GM21528 (cell line): ENCODE measurements around the gene EME1.
"Not testable (repeated sequence)": the region's sequence is repeated elsewhere in the genome, so short reads cannot be mapped to it uniquely, and the experiment has no call there.

Experiments used
- ATAC-seq: cut with Tn5 transposase; IDR thresholded peaks from one replicate; pipeline ENCODE4 v1.9.1; 2021; ENCODE audit warnings: mild to moderate bottlenecking, moderate library complexity; ENCODE audit not compliant: unreplicated experiment, low FRiP score

The EME1 gene

GRCh38 chr17:50372758-50373556 lies at the start of gene EME1, which contains the start of gene MRPL27:
Gene EME1, plus strand, starts transcription at chr17:50373229. Its CDS starts 1,980 bp downstream, at chr17:50375209.
Gene MRPL27, minus strand, starts transcription at chr17:50373184. Its CDS starts 14 bp downstream, at chr17:50373170.
- peak; percentile 92 for ATAC-seq

GRCh38 chr17:50325906-50326305 lies 47.1 kb upstream of the EME1 start:
- no peak for ATAC-seq

GRCh38 chr17:50326831-50327364 lies 46.1 kb upstream of the EME1 start:
- no peak for ATAC-seq

- ATAC-seq: no peak
Observed at GRCh38 chr17:50328363-50329325, 44.4 kb upstream of the EME1 start.

GRCh38 chr17:50329716-50330115 lies 43.3 kb upstream of the EME1 start:
- ATAC-seq: no peak

GRCh38 chr17:50330151-50330775 lies 42.8 kb upstream of the EME1 start:
- ATAC-seq: no peak

GRCh38 chr17:50331085-50331791 lies 41.8 kb upstream of the EME1 start:
- no peak for ATAC-seq

GRCh38 chr17:50332196-50332595 lies 40.8 kb upstream of the EME1 start:
- no peak for ATAC-seq

GRCh38 chr17:50333291-50334057 lies 39.6 kb upstream of the EME1 start:
- not testable (repeated sequence) for ATAC-seq

- ATAC-seq: no peak
Observed at GRCh38 chr17:50337956-50338355, 35.1 kb upstream of the EME1 start.

- ATAC-seq: no peak
Observed at GRCh38 chr17:50338645-50339044, 34.4 kb upstream of the EME1 start.

GRCh38 chr17:50339381-50339780 lies 33.6 kb upstream of the EME1 start:
- ATAC-seq: no peak

GRCh38 chr17:50344731-50345365 lies 28.2 kb upstream of the EME1 start:
- ATAC-seq: no peak

- peak; percentile 79 for ATAC-seq
Observed at GRCh38 chr17:50345432-50346312, 27.4 kb upstream of the EME1 start, which contains the start of gene XYLT2. Gene XYLT2, plus strand, starts transcription at chr17:50346126. Its CDS starts 15 bp downstream, at chr17:50346141.

- peak; percentile 55 for ATAC-seq
Observed at GRCh38 chr17:50346313-50347116, 26.5 kb upstream of the EME1 start.

GRCh38 chr17:50347117-50347893 lies 25.7 kb upstream of the EME1 start:
- ATAC-seq: no peak
